Inflammatory macrophage treated with lipopolysaccharide for 4 hours (primary cell): ENCODE measurements around the gene FAM210A.
A peak's percentile ranks its signal among the peaks of the same experiment; 100 is the strongest.
"Not testable (repeated sequence)": the region's sequence is repeated elsewhere in the genome, so short reads cannot be mapped to it uniquely, and the experiment has no call there.

Experiments
- DNase-seq: peaks from one replicate; pipeline ENCODE4 v3.0.0-alpha.2; 2020

FAM210A gene

DNA sequence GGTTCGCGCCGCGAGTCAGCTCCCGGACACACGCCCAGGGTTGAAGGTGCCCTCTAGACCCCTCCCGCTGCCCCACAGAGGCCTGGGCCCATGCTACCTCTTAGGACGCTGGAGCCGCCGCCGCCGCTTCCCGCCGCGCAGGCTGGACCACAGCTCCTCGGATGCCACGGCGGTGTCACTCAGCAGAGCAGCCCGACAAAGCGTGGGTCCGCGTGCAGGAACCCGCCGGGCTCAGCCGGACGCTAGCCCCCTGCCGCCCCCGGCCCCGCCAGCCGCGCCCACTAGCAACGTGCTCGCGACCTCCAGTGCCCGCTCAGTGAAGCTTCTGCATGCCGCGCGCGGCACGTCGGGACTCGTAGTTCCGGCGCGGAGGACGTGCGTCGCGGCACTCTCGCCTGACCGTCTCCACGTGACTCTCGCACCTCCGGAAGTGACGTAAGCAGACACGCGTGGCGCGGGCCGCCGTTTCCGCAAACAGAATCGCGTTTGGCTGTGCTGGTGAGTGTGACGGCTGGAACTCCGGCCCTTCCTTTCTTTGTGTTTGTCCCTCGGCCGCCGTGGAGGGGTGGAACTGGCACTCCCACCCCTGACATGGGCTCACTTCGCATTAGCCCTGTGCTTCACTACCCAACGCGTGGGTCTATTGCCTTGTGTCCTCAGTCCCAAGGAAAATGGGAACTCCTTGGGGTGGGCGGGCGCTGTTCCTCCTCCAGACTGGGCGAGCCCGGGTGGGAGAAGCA is at the start of gene FAM210A, which contains the start of gene RNMT:
Gene FAM210A (minus strand): TSS at position 327 of the 740 bp plus-strand sequence. CDS start 44,481 bp downstream, outside the sequence.
Gene RNMT (plus strand): TSS at position 442 of the 740 bp plus-strand sequence. CDS start 4,845 bp downstream, outside the sequence.
- peak; percentile 98 for DNase-seq

DNA sequence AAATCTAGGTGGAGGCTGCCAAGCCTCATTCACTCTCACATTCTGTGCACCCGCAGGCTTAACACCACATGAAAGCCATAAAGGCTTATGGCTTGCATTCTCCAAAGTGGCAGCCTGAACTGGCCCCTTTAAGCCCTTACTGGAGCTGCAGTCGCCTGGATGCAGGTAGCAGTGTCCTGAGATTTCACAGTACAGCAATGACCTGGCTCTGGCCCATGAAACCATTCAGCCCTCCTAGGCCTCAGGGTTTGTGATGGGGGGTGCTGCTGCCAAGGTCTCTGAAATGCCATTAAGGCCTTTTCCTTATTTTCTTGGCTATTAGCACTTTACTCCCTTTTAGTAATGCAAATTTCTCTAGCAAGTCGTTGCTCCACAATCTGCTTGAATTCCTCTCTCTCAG is 48.7 kb upstream of the FAM210A start:
- no peak for DNase-seq

- no peak for DNase-seq
These were observed 36.5 kb upstream of the FAM210A start for GRCh38 chr18:13762690-13763439.

DNA sequence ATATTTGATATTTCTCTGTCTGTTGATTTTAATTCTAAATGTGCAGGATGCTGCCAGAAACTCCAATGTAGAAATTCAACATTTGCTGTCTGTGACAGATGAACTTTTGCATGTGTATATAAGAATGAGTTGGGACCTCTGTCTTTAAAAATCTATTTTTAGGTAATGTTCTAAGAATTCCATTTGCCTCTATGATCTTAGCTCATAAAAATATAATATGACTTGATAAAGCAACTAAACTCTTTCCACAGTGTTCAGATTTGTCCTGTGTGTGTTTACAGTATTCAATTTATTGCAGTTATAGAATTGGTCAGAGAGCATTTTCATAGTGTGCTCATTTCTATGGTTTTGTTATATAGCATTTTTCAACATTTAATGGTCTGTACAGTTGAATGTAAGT is 33.7 kb upstream of the FAM210A start:
- no peak for DNase-seq

GRCh38 chr18:13758622-13759021 is 32.3 kb upstream of the FAM210A start:
- DNase-seq: no peak

DNA sequence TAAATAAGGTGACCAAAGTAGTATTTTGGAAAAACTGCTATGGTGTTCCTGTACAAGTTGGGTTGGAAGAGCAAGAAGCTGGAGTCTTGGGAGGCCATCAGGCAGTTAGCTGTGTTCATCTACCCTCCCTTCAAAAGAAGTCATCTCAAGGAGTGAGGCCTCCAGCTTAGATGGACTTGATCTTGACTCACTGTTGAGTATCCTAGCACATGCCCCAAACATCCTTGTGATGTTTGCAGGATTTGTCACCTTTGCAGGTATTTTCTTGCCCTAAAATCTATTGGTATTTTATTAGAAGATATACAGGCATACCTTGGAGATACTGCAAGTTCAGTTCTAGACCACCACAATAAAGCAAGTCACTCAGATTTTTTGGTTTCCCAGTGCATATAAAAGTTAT is 30.3 kb upstream of the FAM210A start:
- DNase-seq: no peak

- DNase-seq: no peak
These were observed 29.9 kb upstream of the FAM210A start for GRCh38 chr18:13756261-13756660.

GRCh38 chr18:13751599-13751998 is 25.2 kb upstream of the FAM210A start:
- DNase-seq: not testable (repeated sequence)

DNA sequence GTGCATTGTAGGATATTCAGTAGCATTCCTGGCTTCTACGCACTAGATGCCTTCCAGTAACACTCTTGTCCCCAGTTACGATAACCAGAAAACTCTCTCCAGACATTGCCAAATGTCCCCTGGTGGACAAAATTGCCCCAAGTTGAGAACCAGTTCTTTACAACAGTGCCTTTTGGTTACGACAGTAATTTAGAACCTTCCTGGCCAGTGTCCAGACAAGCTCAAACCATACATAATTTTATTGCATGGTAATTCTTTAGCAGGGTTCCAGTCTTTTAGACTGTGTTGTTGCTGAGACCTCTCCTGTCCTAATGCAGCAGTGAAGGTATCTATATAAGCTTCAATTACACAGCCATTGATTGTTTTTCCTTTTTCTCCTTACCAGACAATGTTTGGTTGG is 20.3 kb upstream of the FAM210A start:
- no peak for DNase-seq

DNA sequence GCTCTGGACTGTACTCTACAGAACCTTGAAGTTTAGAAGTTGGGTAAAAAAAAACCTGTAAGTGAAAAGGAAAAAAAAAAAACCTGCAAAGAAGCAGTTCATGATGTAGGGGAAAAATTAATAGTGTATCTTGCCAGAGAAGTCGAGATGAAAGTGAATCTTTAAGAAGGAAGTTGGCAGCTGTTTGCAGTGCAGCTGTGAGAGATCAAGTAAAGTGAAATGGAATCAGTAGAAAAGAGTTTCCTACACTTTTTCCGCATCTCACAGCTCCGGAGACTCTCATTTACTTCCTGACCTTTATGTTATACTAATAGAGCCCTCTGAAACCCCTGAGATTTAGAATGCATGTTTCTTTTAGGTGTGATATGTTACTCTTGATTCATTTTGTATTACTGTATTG is 19.3 kb upstream of the FAM210A start:
- no peak for DNase-seq

DNA sequence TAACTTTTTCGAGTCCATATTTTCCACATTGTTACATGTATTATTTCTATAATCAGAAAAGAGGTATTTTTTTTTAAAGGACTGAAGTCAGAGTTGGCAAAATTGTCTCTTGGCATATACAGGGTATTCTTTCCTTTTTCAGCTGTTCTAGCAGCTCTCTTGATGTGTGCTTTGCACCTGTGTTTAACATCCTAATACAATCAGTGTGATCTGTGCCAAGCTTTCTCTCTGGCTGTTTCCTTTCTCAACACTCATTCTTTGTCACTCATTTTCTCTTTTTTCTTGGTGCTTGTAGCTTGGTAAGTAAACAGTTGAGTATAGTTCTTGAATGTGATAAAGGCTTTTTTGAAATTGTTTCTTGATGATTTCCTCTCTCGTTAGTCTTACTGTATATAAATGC is 9.3 kb upstream of the FAM210A start:
- DNase-seq: no peak

DNA sequence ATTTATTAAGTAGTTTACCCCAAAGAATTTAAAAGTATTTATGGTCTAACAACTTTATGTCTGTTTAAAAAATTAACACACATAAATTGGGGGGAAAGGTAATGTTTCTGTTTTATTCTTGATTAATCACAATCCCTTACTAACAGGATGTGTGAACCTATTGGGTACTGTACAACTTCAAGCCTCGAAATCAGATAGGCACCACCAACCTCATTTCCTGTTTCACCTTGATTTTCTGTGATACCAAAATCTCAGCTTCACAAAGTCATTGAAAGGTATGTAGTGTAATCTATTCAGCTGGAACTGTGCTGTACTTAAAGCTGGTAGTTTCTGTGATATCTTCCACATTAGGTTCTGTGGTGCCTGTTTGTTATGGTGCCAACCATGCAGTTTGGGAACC is 4.1 kb upstream of the FAM210A start:
- DNase-seq: no peak

GRCh38 chr18:13726972-13727331 is 594 bp upstream of the FAM210A start:
- no peak for DNase-seq

DNA sequence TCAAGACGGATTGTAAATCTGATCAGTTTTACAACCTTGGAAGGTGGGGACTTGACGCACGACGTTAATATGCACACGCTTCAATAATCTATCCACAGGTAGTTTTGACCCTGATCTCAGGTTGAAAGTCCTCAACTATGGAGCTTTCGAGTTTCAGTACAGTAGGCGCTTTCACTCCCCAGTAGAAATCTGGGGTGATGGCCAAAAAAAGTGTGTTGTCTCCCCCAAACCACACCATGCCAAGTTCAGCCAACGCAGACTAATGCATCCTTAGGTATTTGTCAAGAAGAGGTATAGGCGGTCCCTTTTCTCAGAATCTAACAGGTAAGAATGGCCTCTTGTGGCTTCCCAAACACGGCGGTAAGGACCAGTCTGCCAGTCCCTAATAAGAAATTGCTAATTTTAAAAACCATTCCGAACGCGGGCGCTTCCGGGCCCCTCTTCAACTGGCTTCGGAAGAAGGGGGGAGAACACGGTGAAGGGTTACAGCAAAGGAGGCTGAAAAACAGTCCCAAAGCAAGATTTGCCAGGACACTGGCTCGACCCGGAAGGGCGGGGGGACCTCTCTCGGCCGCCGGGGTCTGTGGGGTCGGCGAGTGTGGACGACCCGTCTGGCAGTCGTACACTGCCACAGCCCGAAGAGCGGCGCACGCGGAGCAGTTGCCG is 659 bp downstream of the FAM210A start:
- no peak for DNase-seq

DNA sequence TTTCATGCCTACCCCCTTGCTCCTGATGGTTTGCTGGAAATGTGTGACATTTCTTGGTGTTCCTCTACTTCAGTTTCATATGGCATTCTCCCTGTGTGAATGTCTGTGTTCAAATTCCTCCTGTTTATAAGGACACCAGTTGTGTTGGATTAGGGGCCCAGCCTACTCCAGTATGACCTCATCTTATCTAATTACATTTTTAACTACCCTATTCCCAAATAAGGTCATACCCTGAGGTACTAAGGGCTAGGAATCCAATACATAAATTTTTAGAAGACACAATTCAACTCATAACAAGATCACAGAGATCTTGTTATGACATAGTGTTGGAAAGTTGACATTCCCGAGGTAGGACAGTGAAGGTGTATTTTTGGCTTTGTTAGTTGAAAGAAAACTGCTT is 5.5 kb downstream of the FAM210A start:
- DNase-seq: no peak

DNA sequence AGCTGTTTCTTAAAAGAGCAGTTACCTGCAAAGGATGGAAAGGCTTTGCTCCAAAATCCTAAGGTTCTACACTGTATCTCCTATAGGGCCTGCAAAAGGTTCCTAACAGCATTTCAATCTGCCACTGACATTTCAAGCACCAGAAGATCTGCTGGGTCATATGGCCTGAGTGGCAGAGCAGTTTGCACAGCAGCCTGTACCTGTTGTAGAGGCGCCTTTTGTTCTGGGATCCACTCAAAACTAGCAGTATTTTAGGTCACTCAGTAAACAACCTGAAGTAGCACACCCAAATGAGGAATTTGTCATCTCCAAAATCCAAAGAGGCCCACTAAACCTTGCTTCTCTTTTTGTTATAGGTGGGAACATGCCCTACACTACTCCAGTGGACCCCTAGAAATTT is 6.2 kb downstream of the FAM210A start:
- DNase-seq: no peak

DNA sequence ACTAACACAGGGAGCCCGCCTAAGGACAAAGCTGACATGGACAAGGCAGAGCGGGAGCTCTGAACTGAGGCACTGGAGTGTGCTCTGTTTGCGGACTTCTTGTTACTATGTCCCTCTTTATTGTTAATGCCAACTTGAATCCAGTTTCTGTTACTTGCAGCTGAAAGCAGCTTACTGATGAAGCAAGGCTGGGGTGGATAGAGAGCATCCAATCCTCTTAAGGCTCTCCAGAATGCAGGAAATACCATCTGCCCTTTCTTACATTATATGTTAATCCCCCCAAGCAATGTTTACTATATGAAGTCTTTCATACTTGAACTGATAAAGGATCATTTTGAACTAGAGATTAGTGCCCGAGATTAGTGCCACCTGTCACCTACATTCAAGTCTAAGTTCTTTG is 9.4 kb downstream of the FAM210A start:
- no peak for DNase-seq

DNA sequence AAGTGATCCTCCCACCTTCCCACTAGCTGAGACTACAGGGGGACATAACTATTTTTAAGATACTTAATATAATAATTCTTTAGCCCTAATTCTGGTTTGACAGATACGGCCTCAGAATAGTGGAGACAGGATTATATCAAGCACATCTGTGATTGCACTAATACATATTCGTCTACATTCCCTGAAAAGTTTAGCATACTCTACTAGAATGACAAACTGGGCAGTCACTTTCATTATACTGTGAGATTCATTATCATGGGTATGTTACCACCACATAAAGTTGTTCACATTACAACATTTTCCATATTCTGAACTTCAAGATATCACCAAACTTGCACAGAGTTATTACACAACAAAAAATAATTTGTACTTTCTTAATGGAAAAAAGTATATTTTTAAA is 11.0 kb downstream of the FAM210A start:
- no peak for DNase-seq

- DNase-seq: no peak
These were observed 12.8 kb downstream of the FAM210A start for GRCh38 chr18:13713455-13714055.

GRCh38 chr18:13712400-13713131 is 13.8 kb downstream of the FAM210A start:
- no peak for DNase-seq

DNA sequence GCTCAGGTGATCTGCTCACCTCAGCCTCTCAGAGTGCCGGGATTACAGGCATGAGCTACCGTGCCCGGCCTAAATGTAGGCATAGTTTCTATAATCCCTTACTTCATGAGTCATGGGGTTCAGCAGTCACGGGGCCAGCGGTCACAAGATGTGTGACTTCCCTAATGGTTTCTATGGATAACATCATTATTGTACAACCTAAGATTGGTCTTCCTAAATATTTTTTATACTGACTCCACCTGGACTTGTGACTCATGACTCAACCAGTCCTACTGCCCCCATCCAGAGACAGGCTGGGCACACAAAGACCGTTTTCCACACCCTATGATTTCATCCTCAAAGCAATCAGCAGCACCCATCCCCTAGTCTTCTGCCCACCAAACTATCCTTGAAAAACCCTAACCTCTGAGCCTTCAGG is 15.9 kb downstream of the FAM210A start:
- DNase-seq: peak; percentile 45

- DNase-seq: no peak
These were observed 22.5 kb downstream of the FAM210A start for GRCh38 chr18:13703899-13704298.

- no peak for DNase-seq
These were observed 26.2 kb downstream of the FAM210A start for GRCh38 chr18:13700153-13700552.
